Panc1 (cell line): ENCODE results near the gene EVC. TPM values are rescaled to one million over a fixed set of nuclear protein-coding genes. Genes with fewer than 3 reads are reported as not detected.

Experiments
- ATAC-seq: fragments of 200-7000 bp; cut with Tn5 transposase; 2 replicates; pipeline ENCODE4 v1.9.1; 2020; ENCODE audit warnings: mild to moderate bottlenecking, moderate library complexity
- BruUV-seq: library from RNA; stranded (reverse); fragments of 400-500 nt; replicated peaks from 2 replicates; lab custom pipeline; 2021; lab: Mats Ljungman, UMichigan
- CTCF ChIA-PET: fragments of 300-600 bp; sonication (Branson Sonifier 250); formaldehyde crosslinking; loops from one replicate; lab custom pipeline; 2022; ENCODE audit warnings: antibody characterized with exemption; lab: Charles Lee
- POLR2A ChIA-PET: fragments of 300-600 bp; sonication (Branson Sonifier 250); formaldehyde crosslinking; loops from one replicate; lab custom pipeline; 2022; ENCODE audit warnings: antibody characterized with exemption; lab: Charles Lee
- DNase-seq: peaks from one replicate; pipeline ENCODE4 v3.0.0-alpha.2; 2010; ENCODE audit warnings: low read depth, low spot score
- H3K27ac ChIP-seq: 2 replicates; pipeline ENCODE4 v1.5.1; 2011; ENCODE audit warnings: mild to moderate bottlenecking, low read length, inconsistent platforms
- H3K27me3 ChIP-seq: fragments of 200-500 bp; sonication (Bioruptor generic); 2 replicates; pipeline ENCODE4 v1.6.0; 2014; ENCODE audit warnings: low read length, inconsistent platforms; ENCODE audit not compliant: control insufficient read depth, insufficient read depth
- H3K36me3 ChIP-seq: fragments of 200-500 bp; sonication (Bioruptor generic); 2 replicates; pipeline ENCODE4 v1.5.1; 2014; ENCODE audit warnings: inconsistent platforms, mild to moderate bottlenecking, low read length, moderate library complexity; ENCODE audit not compliant: control insufficient read depth, insufficient read depth
- H3K4me1 ChIP-seq: 2 replicates; pipeline ENCODE4 v1.5.1; 2011; ENCODE audit warnings: inconsistent platforms, mild to moderate bottlenecking, low read length, moderate library complexity; ENCODE audit not compliant: control insufficient read depth, insufficient read depth
- H3K4me3 ChIP-seq, 2 experiments: 2 replicates each; pipeline ENCODE4 v1.5.1; 2011 to 2012; ENCODE audit warnings: low read depth in 2 of 2, low read length in 2 of 2, mild to moderate bottlenecking in 2 of 2, inconsistent platforms in 1 of 2, moderate library complexity in 1 of 2
- H3K9me3 ChIP-seq: fragments of 200-500 bp; sonication (Bioruptor generic); 2 replicates; pipeline ENCODE4 v1.5.1; 2014; ENCODE audit warnings: low read depth, mild to moderate bottlenecking, inconsistent platforms, low read length, moderate library complexity; ENCODE audit not compliant: control insufficient read depth, insufficient read depth
- POLR2AphosphoS5 ChIP-seq: IDR thresholded peaks from 2 replicates; pipeline ENCODE4 v1.6.1; 2012; ENCODE audit warnings: mild to moderate bottlenecking, low read depth, low read length, moderate library complexity
- SIN3A ChIP-seq: IDR thresholded peaks from 2 replicates; pipeline ENCODE4 v1.6.1; 2012; ENCODE audit warnings: low read depth, mild to moderate bottlenecking, low read length, moderate library complexity, borderline replicate concordance; ENCODE audit not compliant: insufficient read depth
- TCF7L2 ChIP-seq: IDR thresholded peaks from 2 replicates; pipeline ENCODE4 v1.6.1; 2011; ENCODE audit warnings: mild to moderate bottlenecking, low read depth, low read length, inconsistent platforms
- in situ Hi-C: cut with HindIII; loops from 2 replicates; pipeline ENCODE4 v1.10.0; 2016; ENCODE audit warnings: low sequenced_read_pairs, low pct_unique_long_range_greater_than_20kb
- intact Hi-C: fragments of 100-400 bp; cut with micrococcal nuclease; formaldehyde crosslinking; loops from one replicate; pipeline ENCODE4 v1.10.0; 2022; ENCODE audit not compliant: unreplicated experiment
- total RNA-seq: library from RNA; stranded (reverse); gene quantifications from one replicate; pipeline ENCODE4 v1.2.1, GENCODE V29; 2021; ENCODE audit not compliant: unreplicated experiment
- TF ChIP-seq, protein P1 (sequence below), 2 experiments: IDR thresholded peaks; 2 replicates each; pipeline ENCODE4 v1.6.1; 2011 to 2012; ENCODE audit warnings: low read depth in 2 of 2, control low read depth in 1 of 2, low read length in 1 of 2, mild to moderate bottlenecking in 1 of 2, moderate library complexity in 1 of 2; ENCODE audit not compliant: insufficient read depth in 1 of 2
- TF ChIP-seq, protein P2 (sequence below): fragments of 450-650 bp; IDR thresholded peaks from 2 replicates; pipeline ENCODE4 v1.5.1; 2017; ENCODE audit warnings: mild to moderate bottlenecking

Gene EVC
- total RNA-seq, 1 experiment from 2014 or later = 12.1 TPM

DNA sequence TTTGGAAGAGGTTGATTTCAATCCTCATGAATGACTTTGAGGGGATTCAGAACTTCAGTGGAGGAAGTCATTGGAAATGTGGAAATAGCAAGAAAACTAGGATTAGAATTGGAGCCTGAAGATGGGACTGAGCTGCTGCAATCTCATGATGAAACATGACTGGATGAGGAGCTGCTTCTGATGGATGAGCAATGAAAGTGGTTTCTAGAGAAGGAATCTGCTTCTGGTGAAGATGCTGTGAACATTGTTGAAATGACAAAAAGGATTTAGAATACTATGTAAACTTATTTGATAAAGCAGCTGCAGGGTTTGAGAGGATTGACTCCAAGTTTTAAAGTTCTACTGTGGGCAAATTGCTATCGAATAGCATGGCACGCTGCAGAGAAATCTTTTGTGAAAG, 27.1 kb downstream of the EVC start:
- POLR2A ChIA-PET = no interaction called here
- Histone ChIP-seq H3K36me3 (no peaks in the 10 kb centered on the region; the same call in 1 of the 2 replicates), H3K27ac (no peak overlapping the region), H3K4me3 (no peak overlapping the region), H3K9me3 (no peaks in the 10 kb centered on the region), H3K27me3 (no peaks in the 10 kb centered on the region), H3K4me1 (no peaks in the 10 kb centered on the region)
- ATAC-seq (no peak), DNase-seq (no peak)
- in situ Hi-C loops = no loop called here
- intact Hi-C loops = no loop called here
- no TSS peak for BruUV-seq
- CTCF ChIA-PET = no interaction called here
- TF ChIP-seq, protein P1, sequence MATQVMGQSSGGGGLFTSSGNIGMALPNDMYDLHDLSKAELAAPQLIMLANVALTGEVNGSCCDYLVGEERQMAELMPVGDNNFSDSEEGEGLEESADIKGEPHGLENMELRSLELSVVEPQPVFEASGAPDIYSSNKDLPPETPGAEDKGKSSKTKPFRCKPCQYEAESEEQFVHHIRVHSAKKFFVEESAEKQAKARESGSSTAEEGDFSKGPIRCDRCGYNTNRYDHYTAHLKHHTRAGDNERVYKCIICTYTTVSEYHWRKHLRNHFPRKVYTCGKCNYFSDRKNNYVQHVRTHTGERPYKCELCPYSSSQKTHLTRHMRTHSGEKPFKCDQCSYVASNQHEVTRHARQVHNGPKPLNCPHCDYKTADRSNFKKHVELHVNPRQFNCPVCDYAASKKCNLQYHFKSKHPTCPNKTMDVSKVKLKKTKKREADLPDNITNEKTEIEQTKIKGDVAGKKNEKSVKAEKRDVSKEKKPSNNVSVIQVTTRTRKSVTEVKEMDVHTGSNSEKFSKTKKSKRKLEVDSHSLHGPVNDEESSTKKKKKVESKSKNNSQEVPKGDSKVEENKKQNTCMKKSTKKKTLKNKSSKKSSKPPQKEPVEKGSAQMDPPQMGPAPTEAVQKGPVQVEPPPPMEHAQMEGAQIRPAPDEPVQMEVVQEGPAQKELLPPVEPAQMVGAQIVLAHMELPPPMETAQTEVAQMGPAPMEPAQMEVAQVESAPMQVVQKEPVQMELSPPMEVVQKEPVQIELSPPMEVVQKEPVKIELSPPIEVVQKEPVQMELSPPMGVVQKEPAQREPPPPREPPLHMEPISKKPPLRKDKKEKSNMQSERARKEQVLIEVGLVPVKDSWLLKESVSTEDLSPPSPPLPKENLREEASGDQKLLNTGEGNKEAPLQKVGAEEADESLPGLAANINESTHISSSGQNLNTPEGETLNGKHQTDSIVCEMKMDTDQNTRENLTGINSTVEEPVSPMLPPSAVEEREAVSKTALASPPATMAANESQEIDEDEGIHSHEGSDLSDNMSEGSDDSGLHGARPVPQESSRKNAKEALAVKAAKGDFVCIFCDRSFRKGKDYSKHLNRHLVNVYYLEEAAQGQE (IDR thresholded peaks at IDR 0.05; ENCODE audit: insufficient read depth in 1 of 2, low read depth in 2 of 2, low read length in 1 of 2) = no peak
- no peak for TF ChIP-seq TCF7L2
- TF ChIP-seq SIN3A = no peak
- no peak for TF ChIP-seq POLR2AphosphoS5
- TF ChIP-seq, protein P2, sequence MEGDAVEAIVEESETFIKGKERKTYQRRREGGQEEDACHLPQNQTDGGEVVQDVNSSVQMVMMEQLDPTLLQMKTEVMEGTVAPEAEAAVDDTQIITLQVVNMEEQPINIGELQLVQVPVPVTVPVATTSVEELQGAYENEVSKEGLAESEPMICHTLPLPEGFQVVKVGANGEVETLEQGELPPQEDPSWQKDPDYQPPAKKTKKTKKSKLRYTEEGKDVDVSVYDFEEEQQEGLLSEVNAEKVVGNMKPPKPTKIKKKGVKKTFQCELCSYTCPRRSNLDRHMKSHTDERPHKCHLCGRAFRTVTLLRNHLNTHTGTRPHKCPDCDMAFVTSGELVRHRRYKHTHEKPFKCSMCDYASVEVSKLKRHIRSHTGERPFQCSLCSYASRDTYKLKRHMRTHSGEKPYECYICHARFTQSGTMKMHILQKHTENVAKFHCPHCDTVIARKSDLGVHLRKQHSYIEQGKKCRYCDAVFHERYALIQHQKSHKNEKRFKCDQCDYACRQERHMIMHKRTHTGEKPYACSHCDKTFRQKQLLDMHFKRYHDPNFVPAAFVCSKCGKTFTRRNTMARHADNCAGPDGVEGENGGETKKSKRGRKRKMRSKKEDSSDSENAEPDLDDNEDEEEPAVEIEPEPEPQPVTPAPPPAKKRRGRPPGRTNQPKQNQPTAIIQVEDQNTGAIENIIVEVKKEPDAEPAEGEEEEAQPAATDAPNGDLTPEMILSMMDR = no peak

DNA sequence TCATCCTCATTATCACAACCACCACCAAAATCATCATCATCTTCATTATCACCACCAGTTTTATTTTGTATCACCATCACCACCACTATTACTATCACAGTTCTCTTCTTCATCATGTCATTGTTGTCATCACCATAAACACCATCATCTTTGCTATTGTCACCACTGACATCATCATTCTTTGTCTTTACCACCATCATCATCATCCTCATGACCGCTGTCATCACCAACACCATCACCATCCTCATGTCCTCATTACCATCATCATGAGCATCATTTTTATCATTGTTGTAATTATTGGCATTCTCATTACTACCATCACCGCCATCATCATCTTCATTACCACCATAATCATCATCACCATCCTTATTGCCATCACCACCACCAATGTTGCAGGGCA, 31.4 kb downstream of the EVC start:
- ATAC-seq (no peak), DNase-seq (no peak)
- no peak overlapping the region for H3K4me3 ChIP-seq
- in situ Hi-C loops = no loop called here
- no peaks in the 10 kb centered on the region for H3K27me3 ChIP-seq
- no TSS peak for BruUV-seq
- no peaks in the 10 kb centered on the region; the same call in 1 of the 2 replicates for H3K36me3 ChIP-seq
- ChIA-PET CTCF (no interaction called here), POLR2A (no interaction called here)
- intact Hi-C loops = no loop called here
- H3K27ac ChIP-seq = no peak overlapping the region
- TF ChIP-seq TCF7L2 = no peak
- TF ChIP-seq, protein P1 (IDR thresholded peaks at IDR 0.05; ENCODE audit: insufficient read depth in 1 of 2, low read depth in 2 of 2, low read length in 1 of 2) = no peak
- no peak for TF ChIP-seq POLR2AphosphoS5
- TF ChIP-seq SIN3A = no peak
- TF ChIP-seq, protein P2 = no peak
- H3K4me1 ChIP-seq = no peaks in the 10 kb centered on the region
- H3K9me3 ChIP-seq = no peaks in the 10 kb centered on the region
